Measurements from ENCODE around the gene RAP1GAP. TPM values are rescaled to one million over a fixed set of nuclear protein-coding genes. Genes with fewer than 3 reads are reported as not detected.
"Not testable (repeated sequence)": the region's sequence is repeated elsewhere in the genome, so short reads cannot be mapped to it uniquely, and the experiment has no call there.

Gene RAP1GAP
- total RNA-seq, 2 experiments from 2014 or later, result not detected

DNA sequence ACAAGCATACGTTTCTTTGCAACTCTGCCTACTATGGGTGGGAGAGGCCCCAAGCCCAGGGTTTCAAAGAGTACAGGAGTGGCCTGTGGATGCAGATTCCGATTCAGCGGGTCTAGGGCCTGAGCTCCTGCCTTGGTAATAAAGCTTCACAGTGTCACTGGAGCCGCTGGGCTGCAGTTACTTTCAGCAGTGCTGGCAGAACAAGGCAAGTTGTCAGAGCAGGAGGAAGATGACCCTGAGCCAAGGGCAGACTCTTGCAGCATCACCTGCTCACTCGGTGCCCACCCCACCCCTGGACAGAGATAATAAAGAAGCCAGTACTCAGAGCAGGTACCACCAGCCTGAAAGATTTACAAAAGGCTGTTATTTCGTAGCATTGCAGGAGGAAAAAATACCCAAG, 8.0 kb upstream of the RAP1GAP start:
- no peak overlapping the region for H2AFZ ChIP-seq (ENCODE audit: low read length)
- H3K36me3 ChIP-seq (ENCODE audit: insufficient read depth, low read length), result peaks cover 28% of the 10 kb centered on the region; the same call in 1 of the 2 replicates
- intact Hi-C loops (cut with micrococcal nuclease; ENCODE audit: unreplicated experiment), result no loop called here
- no peak overlapping the region for H3K4me3 ChIP-seq (ENCODE audit: low read depth, low read length, poor library complexity, severe bottlenecking)
- H3K9me2 ChIP-seq (ENCODE audit: insufficient read depth, low read length), result no peaks in the 10 kb centered on the region
- POLR2A ChIA-PET, result no interaction called here
- no peaks in the 10 kb centered on the region for H4K20me1 ChIP-seq (ENCODE audit: insufficient read depth, low read length)
- BruUV-seq (replicated peaks), result no TSS peak
- no peak overlapping the region for H3K27ac ChIP-seq (ENCODE audit: low read depth, low read length, poor library complexity, severe bottlenecking)
- CTCF ChIA-PET (ENCODE audit: unreplicated experiment), result no interaction called here
- DNase-seq (ENCODE audit: low spot score), result no peak
- H3K4me2 ChIP-seq (ENCODE audit: low read length), result no peak overlapping the region
- no peaks in the 10 kb centered on the region for H3K79me2 ChIP-seq (ENCODE audit: insufficient read depth, low read depth, low read length)
- no peaks in the 10 kb centered on the region for H3K4me1 ChIP-seq (ENCODE audit: insufficient read depth, low read length, poor library complexity, severe bottlenecking)
- H3K9me3 ChIP-seq (ENCODE audit: low read length), result no peaks in the 10 kb centered on the region
- TF ChIP-seq, protein P1, sequence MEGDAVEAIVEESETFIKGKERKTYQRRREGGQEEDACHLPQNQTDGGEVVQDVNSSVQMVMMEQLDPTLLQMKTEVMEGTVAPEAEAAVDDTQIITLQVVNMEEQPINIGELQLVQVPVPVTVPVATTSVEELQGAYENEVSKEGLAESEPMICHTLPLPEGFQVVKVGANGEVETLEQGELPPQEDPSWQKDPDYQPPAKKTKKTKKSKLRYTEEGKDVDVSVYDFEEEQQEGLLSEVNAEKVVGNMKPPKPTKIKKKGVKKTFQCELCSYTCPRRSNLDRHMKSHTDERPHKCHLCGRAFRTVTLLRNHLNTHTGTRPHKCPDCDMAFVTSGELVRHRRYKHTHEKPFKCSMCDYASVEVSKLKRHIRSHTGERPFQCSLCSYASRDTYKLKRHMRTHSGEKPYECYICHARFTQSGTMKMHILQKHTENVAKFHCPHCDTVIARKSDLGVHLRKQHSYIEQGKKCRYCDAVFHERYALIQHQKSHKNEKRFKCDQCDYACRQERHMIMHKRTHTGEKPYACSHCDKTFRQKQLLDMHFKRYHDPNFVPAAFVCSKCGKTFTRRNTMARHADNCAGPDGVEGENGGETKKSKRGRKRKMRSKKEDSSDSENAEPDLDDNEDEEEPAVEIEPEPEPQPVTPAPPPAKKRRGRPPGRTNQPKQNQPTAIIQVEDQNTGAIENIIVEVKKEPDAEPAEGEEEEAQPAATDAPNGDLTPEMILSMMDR (conservative IDR thresholded peaks at IDR 0.05; ENCODE audit: low read length), result no peak
- no peak for TF ChIP-seq EZH2phosphoT487 (IDR thresholded peaks at IDR 0.05; ENCODE audit: borderline replicate concordance, low read depth, low read length)

DNA sequence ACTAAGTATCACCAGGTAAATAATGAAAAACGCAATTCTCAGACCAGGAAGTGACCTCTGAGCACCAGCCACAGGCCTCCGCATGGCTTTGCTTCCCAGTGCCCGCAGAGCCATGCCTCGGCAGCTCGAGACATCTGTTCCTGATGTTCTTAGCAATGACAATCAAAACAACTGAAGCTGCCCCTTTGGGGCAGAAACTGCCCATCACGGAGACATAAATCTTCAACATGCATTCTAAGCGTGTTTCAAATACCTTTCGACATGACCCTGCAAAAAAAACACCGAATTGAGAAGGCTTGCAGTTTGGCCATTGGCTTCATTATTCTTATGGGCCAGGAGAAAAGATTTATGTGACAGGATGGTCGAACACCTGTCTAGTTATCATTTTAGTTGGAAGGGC, 5.8 kb upstream of the RAP1GAP start:
- H3K9me2 ChIP-seq (ENCODE audit: insufficient read depth, low read length), result no peaks in the 10 kb centered on the region
- no peak overlapping the region for H3K27ac ChIP-seq (ENCODE audit: low read depth, low read length, poor library complexity, severe bottlenecking)
- H2AFZ ChIP-seq (ENCODE audit: low read length), result no peak overlapping the region
- no peak for DNase-seq (ENCODE audit: low spot score)
- no peaks in the 10 kb centered on the region for H3K4me1 ChIP-seq (ENCODE audit: insufficient read depth, low read length, poor library complexity, severe bottlenecking)
- intact Hi-C loops (cut with micrococcal nuclease; ENCODE audit: unreplicated experiment), result no loop called here
- H3K79me2 ChIP-seq (ENCODE audit: insufficient read depth, low read depth, low read length), result no peaks in the 10 kb centered on the region
- BruUV-seq (replicated peaks), result no TSS peak
- POLR2A ChIA-PET, result no interaction called here
- no peaks in the 10 kb centered on the region for H3K9me3 ChIP-seq (ENCODE audit: low read length)
- no peak overlapping the region for H3K4me2 ChIP-seq (ENCODE audit: low read length)
- H3K4me3 ChIP-seq (ENCODE audit: low read depth, low read length, poor library complexity, severe bottlenecking), result no peak overlapping the region
- CTCF ChIA-PET (ENCODE audit: unreplicated experiment), result no interaction called here
- no peaks in the 10 kb centered on the region for H4K20me1 ChIP-seq (ENCODE audit: insufficient read depth, low read length)
- H3K36me3 ChIP-seq (ENCODE audit: insufficient read depth, low read length), result peaks cover 10% of the 10 kb centered on the region; the same call in 1 of the 2 replicates
- TF ChIP-seq, protein P1 (conservative IDR thresholded peaks at IDR 0.05; ENCODE audit: low read length), result no peak
- no peak for TF ChIP-seq EZH2phosphoT487 (IDR thresholded peaks at IDR 0.05; ENCODE audit: borderline replicate concordance, low read depth, low read length)

DNA sequence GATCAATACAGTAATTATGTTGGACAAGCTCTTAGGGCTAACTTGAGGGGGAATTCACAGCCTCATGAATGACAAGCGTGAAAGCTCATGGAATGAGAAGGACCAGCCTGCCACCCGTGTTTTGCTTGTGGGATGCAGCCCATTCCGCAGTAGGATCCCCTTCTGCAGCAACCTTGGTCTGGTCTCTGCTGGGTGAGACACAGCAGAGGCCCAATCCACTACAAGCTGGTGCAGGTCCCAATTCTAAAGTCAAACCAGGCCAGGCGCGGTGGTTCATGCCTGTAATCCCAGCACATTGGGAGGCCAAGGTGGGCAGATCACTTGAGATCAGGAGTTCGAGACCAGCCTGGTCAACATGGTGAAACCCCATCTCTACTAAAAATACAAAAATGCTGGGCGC, 4.7 kb upstream of the RAP1GAP start:
- H3K9me2 ChIP-seq (ENCODE audit: insufficient read depth, low read length); H3K9me3 ChIP-seq (ENCODE audit: low read length): not testable (repeated sequence)

More for the DNA sequence above, 4.7 kb upstream of the RAP1GAP start:
- H3K79me2 ChIP-seq (ENCODE audit: insufficient read depth, low read depth, low read length); BruUV-seq (replicated peaks); H2AFZ ChIP-seq (ENCODE audit: low read length); intact Hi-C loops (cut with micrococcal nuclease; ENCODE audit: unreplicated experiment); DNase-seq (ENCODE audit: low spot score); H3K27ac ChIP-seq (ENCODE audit: low read depth, low read length, poor library complexity, severe bottlenecking); POLR2A ChIA-PET; H3K4me3 ChIP-seq (ENCODE audit: low read depth, low read length, poor library complexity, severe bottlenecking); H3K36me3 ChIP-seq (ENCODE audit: insufficient read depth, low read length); CTCF ChIA-PET (ENCODE audit: unreplicated experiment); H3K4me1 ChIP-seq (ENCODE audit: insufficient read depth, low read length, poor library complexity, severe bottlenecking); H4K20me1 ChIP-seq (ENCODE audit: insufficient read depth, low read length); H3K4me2 ChIP-seq (ENCODE audit: low read length): not testable (repeated sequence)
